LNCaP clone FGC (cell line): Measurements from ENCODE around the gene ZNF230.

Source experiments
- DNase-seq: peaks from one replicate; pipeline ENCODE4 v3.0.0-alpha.2; 2011; ENCODE audit warnings: low read depth
- H3K4me3 ChIP-seq: 2 replicates; pipeline ENCODE4 v1.5.1; 2011; ENCODE audit warnings: mild to moderate bottlenecking, low read depth, low read length, control low read depth
- TF ChIP-seq, protein P1 (sequence below): IDR thresholded peaks from 2 replicates; pipeline ENCODE4 v1.5.1; 2012; ENCODE audit warnings: mild to moderate bottlenecking; ENCODE audit not compliant: control insufficient read depth, insufficient read depth; ENCODE audit errors: extremely low read depth

The ZNF230 gene

DNA sequence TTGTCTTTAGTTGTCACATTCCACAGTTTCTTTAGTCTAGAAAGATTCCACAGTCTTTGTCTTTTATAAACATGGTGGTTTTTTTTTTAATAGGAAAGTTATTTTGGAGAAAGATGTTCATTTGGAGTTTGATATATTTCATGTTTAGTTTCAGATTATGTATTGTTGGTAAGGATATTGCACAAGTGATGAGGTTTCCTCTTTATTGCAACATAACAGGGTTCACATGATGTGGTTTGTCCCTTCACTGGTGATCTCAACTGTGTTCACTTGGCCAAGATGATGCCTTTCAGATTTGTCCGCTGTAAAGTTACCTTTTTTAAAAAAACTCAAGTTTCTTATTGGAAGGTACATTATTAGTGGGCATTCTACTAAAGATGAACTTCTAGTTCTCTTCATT lies 3.2 kb downstream of the ZNF230 start:
- DNase-seq, result no peak
- no peak overlapping the region for H3K4me3 ChIP-seq
- TF ChIP-seq, protein P1, sequence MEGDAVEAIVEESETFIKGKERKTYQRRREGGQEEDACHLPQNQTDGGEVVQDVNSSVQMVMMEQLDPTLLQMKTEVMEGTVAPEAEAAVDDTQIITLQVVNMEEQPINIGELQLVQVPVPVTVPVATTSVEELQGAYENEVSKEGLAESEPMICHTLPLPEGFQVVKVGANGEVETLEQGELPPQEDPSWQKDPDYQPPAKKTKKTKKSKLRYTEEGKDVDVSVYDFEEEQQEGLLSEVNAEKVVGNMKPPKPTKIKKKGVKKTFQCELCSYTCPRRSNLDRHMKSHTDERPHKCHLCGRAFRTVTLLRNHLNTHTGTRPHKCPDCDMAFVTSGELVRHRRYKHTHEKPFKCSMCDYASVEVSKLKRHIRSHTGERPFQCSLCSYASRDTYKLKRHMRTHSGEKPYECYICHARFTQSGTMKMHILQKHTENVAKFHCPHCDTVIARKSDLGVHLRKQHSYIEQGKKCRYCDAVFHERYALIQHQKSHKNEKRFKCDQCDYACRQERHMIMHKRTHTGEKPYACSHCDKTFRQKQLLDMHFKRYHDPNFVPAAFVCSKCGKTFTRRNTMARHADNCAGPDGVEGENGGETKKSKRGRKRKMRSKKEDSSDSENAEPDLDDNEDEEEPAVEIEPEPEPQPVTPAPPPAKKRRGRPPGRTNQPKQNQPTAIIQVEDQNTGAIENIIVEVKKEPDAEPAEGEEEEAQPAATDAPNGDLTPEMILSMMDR, result no peak

DNA sequence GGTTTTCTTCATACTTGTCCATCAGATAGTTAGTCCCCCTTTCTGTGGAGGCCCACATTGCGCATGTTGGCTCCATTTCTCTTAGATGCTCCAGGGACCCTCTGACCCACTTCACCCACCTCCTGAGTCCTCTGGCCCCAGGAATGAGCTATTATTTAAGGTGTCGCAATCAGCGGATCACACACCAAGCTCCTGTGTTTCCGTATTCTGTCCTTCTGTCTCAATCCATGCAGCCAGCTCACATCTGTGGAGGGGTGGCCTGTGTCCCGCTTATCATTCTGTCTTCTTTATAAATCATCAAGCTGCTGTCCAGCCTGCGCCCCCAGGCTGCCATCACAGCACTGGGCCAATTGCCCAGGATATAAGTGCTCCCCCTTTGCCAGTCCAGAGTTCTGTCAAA lies 4.7 kb downstream of the ZNF230 start:
- DNase-seq, result no peak
- TF ChIP-seq, protein P1, result no peak
- H3K4me3 ChIP-seq, result no peak overlapping the region

GRCh38 chr19:44010468-44010867 lies 7.7 kb downstream of the ZNF230 start:
- TF ChIP-seq, protein P1, result no peak
- no peak for DNase-seq
- H3K4me3 ChIP-seq, result no peak overlapping the region

DNA sequence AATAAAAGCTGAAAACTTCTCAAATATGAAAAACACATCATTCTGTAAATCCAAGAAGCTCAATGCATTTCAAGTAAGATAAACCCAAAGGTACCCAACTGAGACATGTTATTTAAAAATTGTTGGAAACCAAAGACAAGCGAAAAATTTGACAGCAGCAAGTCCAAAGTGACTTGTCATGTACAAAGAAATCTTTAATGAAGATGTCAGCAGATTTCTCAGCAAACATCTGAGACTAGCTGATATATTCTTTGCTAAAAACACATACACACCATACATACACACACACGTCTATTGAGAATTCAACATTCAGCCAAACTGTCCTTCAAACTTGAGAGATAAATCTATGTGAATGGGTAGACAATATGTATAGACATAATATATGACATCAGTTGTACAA lies 16.7 kb downstream of the ZNF230 start:
- TF ChIP-seq, protein P1, result no peak
- DNase-seq, result no peak
- H3K4me3 ChIP-seq, result no peak overlapping the region

GRCh38 chr19:44021221-44021620 lies 18.5 kb downstream of the ZNF230 start:
- DNase-seq, result no peak
- no peak overlapping the region for H3K4me3 ChIP-seq
- TF ChIP-seq, protein P1, result no peak

- peak overlapping the region; percentile 75 for H3K4me3 ChIP-seq
- TF ChIP-seq, protein P1, result no peak
- no peak for DNase-seq
Observed at GRCh38 chr19:44024900-44025216, 22.1 kb downstream of the ZNF230 start.

- TF ChIP-seq, protein P1, result no peak
- DNase-seq, result peak; percentile 30
- peak within 1 kb of the TSS; percentile 75 for H3K4me3 ChIP-seq
Observed at GRCh38 chr19:44025217-44025936, 22.6 kb downstream of the ZNF230 start, which contains the start of gene ZNF222. Gene ZNF222 (plus strand): TSS chr19:44025379. CDS start chr19:44025437, 58 bp downstream.
